Measurements from ENCODE around the gene CLHC1.

DNA sequence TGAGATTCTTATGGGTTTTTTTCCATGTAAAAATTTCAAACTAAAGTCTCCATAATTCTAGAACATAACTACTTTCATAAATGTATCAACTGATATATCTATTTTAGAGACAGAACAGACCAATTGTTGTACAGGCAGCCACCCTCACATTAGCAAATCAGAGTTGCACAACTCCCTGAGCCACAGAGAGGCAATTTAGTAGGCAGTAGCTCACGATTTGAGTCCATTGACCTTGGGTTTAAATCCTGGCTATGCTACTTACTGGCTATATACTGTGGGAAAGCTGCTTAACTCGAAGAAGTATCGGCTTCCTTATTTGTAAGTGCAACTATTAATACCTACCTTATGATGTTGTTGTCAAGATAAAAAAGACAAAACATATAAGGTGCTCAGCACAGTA lies 20.7 kb upstream of the CLHC1 start:
- TF ChIP-seq POLR2A (IDR thresholded peaks at IDR 0.05) (no peak), EP300 (IDR thresholded peaks at IDR 0.05) (no peak)
- TF ChIP-seq, protein P1, sequence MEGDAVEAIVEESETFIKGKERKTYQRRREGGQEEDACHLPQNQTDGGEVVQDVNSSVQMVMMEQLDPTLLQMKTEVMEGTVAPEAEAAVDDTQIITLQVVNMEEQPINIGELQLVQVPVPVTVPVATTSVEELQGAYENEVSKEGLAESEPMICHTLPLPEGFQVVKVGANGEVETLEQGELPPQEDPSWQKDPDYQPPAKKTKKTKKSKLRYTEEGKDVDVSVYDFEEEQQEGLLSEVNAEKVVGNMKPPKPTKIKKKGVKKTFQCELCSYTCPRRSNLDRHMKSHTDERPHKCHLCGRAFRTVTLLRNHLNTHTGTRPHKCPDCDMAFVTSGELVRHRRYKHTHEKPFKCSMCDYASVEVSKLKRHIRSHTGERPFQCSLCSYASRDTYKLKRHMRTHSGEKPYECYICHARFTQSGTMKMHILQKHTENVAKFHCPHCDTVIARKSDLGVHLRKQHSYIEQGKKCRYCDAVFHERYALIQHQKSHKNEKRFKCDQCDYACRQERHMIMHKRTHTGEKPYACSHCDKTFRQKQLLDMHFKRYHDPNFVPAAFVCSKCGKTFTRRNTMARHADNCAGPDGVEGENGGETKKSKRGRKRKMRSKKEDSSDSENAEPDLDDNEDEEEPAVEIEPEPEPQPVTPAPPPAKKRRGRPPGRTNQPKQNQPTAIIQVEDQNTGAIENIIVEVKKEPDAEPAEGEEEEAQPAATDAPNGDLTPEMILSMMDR (IDR thresholded peaks at IDR 0.05) = no peak

Data from ovary (tissue), 3 donors.